Ovary (tissue), 9 donors: ENCODE measurements around the gene BECN2. TPM values are rescaled to one million over a fixed set of nuclear protein-coding genes. Genes with fewer than 3 reads are reported as not detected.
"Not testable (repeated sequence)": the region's sequence is repeated elsewhere in the genome, so short reads cannot be mapped to it uniquely, and the experiment has no call there.

Source experiments
- DNase-seq, 5 donors: peaks; one replicate each; pipeline ENCODE4 v3.0.0-alpha.2; 2019 to 2020
- H3K27ac ChIP-seq, 2 donors: fragments of 200-600 bp; one replicate each; pipeline versions ENCODE4 v1.5.1 to v1.8.0; 2019 to 2022
- H3K27me3 ChIP-seq: fragments of 200-600 bp; one replicate; pipeline ENCODE4 v1.8.0; 2022
- H3K36me3 ChIP-seq: fragments of 200-600 bp; sonication (generic); one replicate; pipeline ENCODE4 v1.5.1; 2019
- H3K4me1 ChIP-seq: one replicate; pipeline ENCODE4 v1.8.1; 2013; ENCODE audit warnings: mild to moderate bottlenecking, moderate library complexity; ENCODE audit not compliant: insufficient read depth
- H3K4me3 ChIP-seq: fragments of 200-600 bp; sonication (generic); one replicate; pipeline ENCODE4 v1.5.1; 2017
- H3K9me3 ChIP-seq, 2 donors: fragments of 200-600 bp in 1 of 2; sonication (generic) in 1 of 2; one replicate each; pipeline versions ENCODE4 v1.5.1 to v1.8.1; 2013 to 2019; ENCODE audit warnings: mild to moderate bottlenecking in 1 of 2, moderate library complexity in 1 of 2
- CTCF ChIP-seq, 3 donors: fragments of 450-650 bp in 2 of 3; fragments of 200-600 bp in 1 of 3; IDR thresholded peaks; one replicate each; pipeline versions ENCODE4 v1.5.1 to v1.8.0; 2016 to 2022; ENCODE audit warnings: antibody characterized with exemption in 3 of 3, mild to moderate bottlenecking in 1 of 3
- EP300 ChIP-seq: sonication (generic); formaldehyde crosslinking; IDR thresholded peaks from one replicate; pipeline ENCODE4 v1.6.1; 2017; ENCODE audit warnings: antibody characterized with exemption
- POLR2A ChIP-seq: fragments of 450-650 bp; IDR thresholded peaks from one replicate; pipeline ENCODE4 v1.6.1; 2017; ENCODE audit warnings: antibody characterized with exemption, mild to moderate bottlenecking, moderate library complexity
- WGBS, 3 donors: extraction: QIAGEN DNeasy Blood & Tissue Kit in 1 of 3; methylation state at CpG; one replicate each; pipeline versions ENCODE4 v1.1.5 to v1.1.7; 2013 to 2017; 5-methylcytosine and 5-hydroxymethylcytosine counted together
- intact Hi-C, 4 donors: fragments of 100-400 bp; cut with DNase I; formaldehyde crosslinking; loops; one replicate each; pipeline versions ENCODE4 v1.11.0 to v1.15.1; 2022 to 2023
- polyA plus RNA-seq, 2 donors: library from polyadenylated mRNA; stranded (reverse); fragments of 200-250 nt in 1 of 2; fragments of 350-450 nt in 1 of 2; fragmentation: Illumina TruSeq in 1 of 2; extraction: RNeasy Lipid Tissue Mini Kit (QIAGEN cat#74804) in 1 of 2; gene quantifications; one replicate each; pipeline ENCODE4 v1.2.3, GENCODE V29; 2013 to 2014
- total RNA-seq, 7 donors: library from RNA; depleted of rRNA in 2 of 7; stranded (reverse); fragments of >200 nt in 2 of 7; fragmentation: NEBNext Ultra II Directional in 3 of 7; extraction: Animal tissue kit (Norgen Biotek cat#: 25700) in 3 of 7; gene quantifications; one replicate each; pipeline versions ENCODE4 v1.1.0 to v1.2.4, GENCODE V29; 2016 to 2023
- donor health status: DM: no; HTN: no; CAD: no; lungs with moderate emphysema.
- donor health status: DM: no; HTN: no; CAD: no.
- donor health status: Bipolar disorder and iron deficiency.
- donor health status: DM: yes; HTN: yes; CAD: no.
- donor health status: DM: no; HTN: no; CAD: no.
- donor health status: DM: yes; HTN: yes; CAD: no.

BECN2 gene
- total and polyA plus RNA-seq, 9 donors = not detected

DNA sequence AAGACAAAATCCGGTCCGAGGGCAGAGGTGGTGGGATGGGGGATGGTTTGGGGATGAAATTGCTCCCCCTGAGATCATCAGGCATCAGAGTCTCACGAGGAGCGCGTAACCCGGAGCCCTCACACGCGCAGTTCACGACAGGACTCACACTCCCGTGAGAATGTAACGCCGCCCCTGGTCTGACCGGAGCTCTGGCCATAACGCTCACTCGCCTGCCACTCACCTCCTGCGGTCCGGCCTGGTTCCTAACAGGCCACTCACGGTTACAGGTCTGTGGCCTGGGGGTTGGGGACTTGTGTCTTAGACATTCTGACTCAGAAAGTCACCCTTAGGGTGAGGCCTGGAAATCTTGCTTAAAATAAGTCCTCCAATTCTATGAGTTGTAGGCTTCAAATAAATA lies 21.5 kb downstream of the BECN2 start:
- Histone ChIP-seq H3K36me3 (no peaks in the 10 kb centered on the region), H3K27ac (no peak overlapping the region), H3K9me3 (no peaks in the 10 kb centered on the region), H3K4me3 (no peak overlapping the region), H3K27me3 (no peaks in the 10 kb centered on the region), H3K4me1 (no peaks in the 10 kb centered on the region)
- DNase-seq = no peak
- intact Hi-C loops = no loop called here
- WGBS, 3 donors = 95 to 97% (median 96%) methylated on average over 18 of the region's 18 CpGs
- TF ChIP-seq EP300 (no peak), POLR2A (no peak), CTCF (IDR thresholded peaks at IDR 0.05) (no peak)

- 34 to 66% (median 42%) methylated on average over 1 of the region's 1 CpG for WGBS, 3 donors
Observed at GRCh38 chr1:241979926-241980325, 22.4 kb downstream of the BECN2 start.

DNA sequence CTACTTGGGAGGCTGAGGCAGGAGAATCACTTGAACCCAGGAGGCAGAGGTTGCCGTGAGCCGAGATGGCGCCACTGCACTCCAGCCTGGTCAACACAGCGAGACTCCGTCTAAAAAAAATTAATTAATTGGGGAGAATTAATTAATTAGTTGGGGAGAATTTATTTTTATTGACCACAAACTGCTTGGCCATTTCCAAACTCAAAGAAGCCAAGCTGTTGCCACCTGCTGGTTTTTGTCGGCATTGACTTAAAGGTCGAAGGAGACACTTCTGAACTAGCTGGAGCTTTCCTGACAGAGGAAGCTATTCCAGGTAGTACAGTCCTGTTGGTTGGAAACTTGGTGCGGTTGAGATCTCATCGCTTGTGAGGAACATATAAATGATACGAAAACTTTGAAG lies 28.2 kb downstream of the BECN2 start:
- WGBS, 3 donors = 68 to 78% (median 72%) methylated on average over 10 of the region's 10 CpGs
- H3K27me3 ChIP-seq = no peaks in the 10 kb centered on the region
- TF ChIP-seq EP300 (no peak), CTCF (IDR thresholded peaks at IDR 0.05) (no peak), POLR2A (no peak)
- DNase-seq = no peak
- intact Hi-C loops = no loop called here
- H3K4me1 ChIP-seq = peaks cover 2% of the 10 kb centered on the region
- no peaks in the 10 kb centered on the region for H3K9me3 ChIP-seq
- H3K36me3 ChIP-seq = no peaks in the 10 kb centered on the region
- H3K4me3 ChIP-seq = no peak overlapping the region
- no peak overlapping the region for H3K27ac ChIP-seq

More at GRCh38 chr1:241979926-241980325, 22.4 kb downstream of the BECN2 start:
- intact Hi-C loops = no loop called here
- Histone ChIP-seq H3K36me3 (no peaks in the 10 kb centered on the region), H3K27ac (peak overlapping the region in 1 of 2 donors; percentile 7), H3K27me3 (no peaks in the 10 kb centered on the region), H3K9me3 (no peaks in the 10 kb centered on the region), H3K4me1 (no peaks in the 10 kb centered on the region), H3K4me3 (no peak overlapping the region)
- TF ChIP-seq EP300 = no peak
- no peak for TF ChIP-seq CTCF (IDR thresholded peaks at IDR 0.05)
- no peak for TF ChIP-seq POLR2A
- DNase-seq = no peak

- H3K9me3 ChIP-seq, H3K27me3 ChIP-seq, H3K4me3 ChIP-seq, H3K36me3 ChIP-seq, H3K4me1 ChIP-seq, DNase-seq, intact Hi-C loops: not testable (repeated sequence)
- 27 to 39% (median 27%) methylated on average over 10 of the region's 10 CpGs for WGBS, 3 donors
- peak overlapping the region in 1 of 2 donors; percentile 50 for H3K27ac ChIP-seq
Observed at GRCh38 chr1:241988389-241988930, 30.9 kb downstream of the BECN2 start.

DNA sequence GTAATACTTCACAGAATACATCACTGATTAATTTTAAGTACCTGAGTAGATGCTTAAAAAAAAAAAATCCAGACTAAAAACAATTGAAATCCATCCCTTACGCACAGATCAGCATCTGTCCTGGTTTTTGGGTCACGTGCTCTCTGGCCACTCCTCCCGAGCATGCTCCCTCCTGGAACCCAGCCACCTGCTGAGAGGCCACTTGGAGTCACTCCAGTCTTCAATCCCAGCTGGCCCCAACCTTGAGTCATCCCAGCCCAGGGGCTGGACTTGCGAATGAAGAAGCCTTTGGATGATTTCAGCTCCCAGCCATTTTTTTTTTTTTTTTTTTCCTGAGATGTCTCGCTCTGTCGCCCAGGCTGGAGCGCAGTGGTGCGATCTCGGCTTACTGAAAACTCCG lies 32.5 kb downstream of the BECN2 start:
- 33 to 38% (median 38%) methylated on average over 10 of the region's 10 CpGs for WGBS, 3 donors
- Histone ChIP-seq H3K9me3 (no peaks in the 10 kb centered on the region), H3K27me3 (no peaks in the 10 kb centered on the region), H3K27ac (peak overlapping the region in 1 of 2 donors; percentile 12), H3K36me3 (no peaks in the 10 kb centered on the region), H3K4me3 (no peak overlapping the region), H3K4me1 (peaks cover 2% of the 10 kb centered on the region)
- TF ChIP-seq CTCF (IDR thresholded peaks at IDR 0.05) = no peak
- TF ChIP-seq POLR2A = no peak
- TF ChIP-seq EP300 = no peak
- DNase-seq = peak; percentile 88 to 91 (median 88)
- intact Hi-C loops = loop anchor here in 2 of 4 donors (10.0 kb wide), 1 partner anchor 85 kb away; no protein-coding TSS in a partner anchor
